HG03571 (cell line): Measurements from ENCODE around the gene FLRT1.
"Not testable (repeated sequence)": the region's sequence is repeated elsewhere in the genome, so short reads cannot be mapped to it uniquely, and the experiment has no call there.

Source experiments
- ATAC-seq: cut with Tn5 transposase; IDR thresholded peaks from one replicate; pipeline ENCODE4 v1.9.1; 2021; ENCODE audit not compliant: unreplicated experiment

Gene FLRT1

GRCh38 chr11:64043545-64043944 lies 7.8 kb downstream of the FLRT1 start:
- ATAC-seq: no peak

GRCh38 chr11:64044730-64045393 lies 9.1 kb downstream of the FLRT1 start:
- ATAC-seq: no peak

DNA sequence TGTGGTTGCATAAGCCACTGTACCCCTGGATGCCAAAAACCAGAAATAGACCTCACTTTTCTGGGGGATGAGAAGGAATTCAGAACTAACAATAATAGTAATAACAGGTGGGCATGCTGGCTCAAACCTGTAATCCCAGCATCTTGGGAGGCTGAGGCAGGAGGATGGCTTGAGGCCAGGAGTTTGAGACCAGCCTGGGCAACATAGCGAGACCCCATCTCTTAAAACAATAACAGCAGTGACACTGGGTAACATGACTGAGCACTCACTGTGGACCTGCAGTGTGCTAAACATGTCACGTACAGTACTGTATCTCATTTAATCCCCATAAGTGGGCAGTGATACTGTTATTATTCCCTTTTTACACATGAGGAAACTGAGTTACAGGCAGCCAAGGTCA lies 10.0 kb downstream of the FLRT1 start:
- no peak for ATAC-seq

GRCh38 chr11:64047373-64047772 lies 11.6 kb downstream of the FLRT1 start:
- ATAC-seq: not testable (repeated sequence)

- ATAC-seq: no peak
These were observed 12.5 kb downstream of the FLRT1 start for GRCh38 chr11:64048042-64048854.

DNA sequence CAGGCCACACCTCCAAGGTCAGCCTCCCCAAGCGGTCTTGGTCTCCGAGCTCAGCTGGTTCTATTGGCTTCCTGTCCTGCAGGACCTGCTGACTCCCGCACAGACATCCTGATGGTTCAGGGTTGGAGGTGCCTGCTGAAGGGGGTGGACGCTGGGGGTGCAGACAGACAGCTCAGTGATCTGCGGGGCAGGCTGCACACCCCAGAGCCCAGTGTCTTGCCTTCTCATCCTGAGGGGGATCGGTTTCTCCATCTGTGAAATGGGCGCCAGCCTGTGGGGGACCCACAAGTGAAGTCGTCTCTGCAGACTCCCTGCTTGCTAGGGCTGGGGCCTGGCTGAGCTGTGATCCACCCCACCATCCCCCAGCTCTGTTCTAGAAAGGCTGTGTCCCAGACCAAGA lies 13.8 kb downstream of the FLRT1 start:
- ATAC-seq: no peak

DNA sequence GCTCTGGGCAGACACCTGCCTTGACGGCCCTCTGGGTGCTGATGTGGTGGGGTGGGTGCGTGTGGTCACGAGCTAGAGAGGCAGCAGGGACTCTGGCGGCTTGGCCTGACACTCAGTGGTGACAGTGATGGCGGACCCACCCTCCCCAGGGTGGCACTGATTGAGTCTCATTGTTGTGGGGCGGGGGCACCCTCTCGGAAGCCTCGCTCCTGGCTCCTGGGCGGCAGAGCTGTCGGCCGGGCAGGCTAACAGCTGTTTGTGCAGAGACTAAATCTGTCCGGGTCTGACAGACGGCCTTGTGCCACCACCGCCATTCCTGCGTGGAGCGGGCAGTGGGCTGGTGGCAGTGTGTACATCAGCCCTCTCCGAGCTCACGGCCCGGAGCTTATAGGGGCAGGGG lies 15.6 kb downstream of the FLRT1 start:
- no peak for ATAC-seq

GRCh38 chr11:64052436-64052835 lies 16.7 kb downstream of the FLRT1 start:
- ATAC-seq: no peak

DNA sequence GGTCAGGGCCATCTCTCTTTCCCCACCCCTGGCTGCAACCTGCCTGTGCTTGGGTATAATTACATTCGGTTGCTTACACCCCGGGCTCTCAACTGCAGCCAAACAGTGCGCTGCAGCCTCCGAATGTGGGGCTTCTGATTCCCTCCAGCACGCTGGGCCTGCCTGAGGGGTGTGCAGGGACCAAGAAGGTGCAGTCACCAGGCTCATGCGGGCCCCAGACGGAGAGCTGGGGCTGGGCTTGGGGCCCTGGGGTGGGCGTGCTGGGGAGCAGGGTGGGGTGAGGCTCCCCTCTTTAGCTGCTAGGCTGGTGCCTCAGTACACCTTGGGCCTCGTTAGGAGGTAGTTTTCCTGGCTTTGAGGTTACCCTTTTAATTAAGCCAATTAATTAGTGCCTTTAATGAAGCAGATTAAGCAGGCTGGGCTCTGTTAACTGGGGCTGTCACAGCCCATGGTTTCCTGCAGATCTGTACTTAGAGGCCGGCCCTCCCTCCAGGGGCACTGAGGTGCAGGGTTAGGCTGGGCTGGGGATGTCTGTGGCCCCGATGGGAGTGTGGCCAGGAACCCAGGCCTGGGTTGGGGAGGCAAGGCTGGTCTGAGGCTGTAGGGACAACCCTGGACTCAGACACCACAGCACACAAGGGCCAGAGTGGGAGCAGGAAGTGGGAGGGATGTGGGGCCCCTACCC lies 17.3 kb downstream of the FLRT1 start:
- ATAC-seq: no peak

DNA sequence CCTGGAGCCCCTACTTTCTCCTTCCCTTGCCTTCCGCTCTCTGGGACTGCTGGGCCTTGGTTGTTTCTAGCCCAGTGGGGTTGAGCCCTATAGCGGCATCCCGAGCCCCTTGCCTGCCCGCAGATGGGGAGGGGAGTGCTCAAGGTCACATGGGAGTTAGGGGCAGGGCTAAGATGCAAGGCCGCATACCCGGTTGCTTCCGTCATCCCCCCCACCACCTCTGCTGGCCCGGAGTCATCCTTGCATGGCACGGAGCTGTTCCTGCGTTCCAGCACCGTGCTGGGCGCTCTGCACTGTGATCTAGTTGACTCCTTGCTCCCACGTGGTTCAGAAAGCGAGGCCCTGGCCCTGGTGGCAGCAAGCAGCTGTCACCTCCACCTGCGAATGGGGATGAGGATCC lies 18.0 kb downstream of the FLRT1 start:
- ATAC-seq: no peak

DNA sequence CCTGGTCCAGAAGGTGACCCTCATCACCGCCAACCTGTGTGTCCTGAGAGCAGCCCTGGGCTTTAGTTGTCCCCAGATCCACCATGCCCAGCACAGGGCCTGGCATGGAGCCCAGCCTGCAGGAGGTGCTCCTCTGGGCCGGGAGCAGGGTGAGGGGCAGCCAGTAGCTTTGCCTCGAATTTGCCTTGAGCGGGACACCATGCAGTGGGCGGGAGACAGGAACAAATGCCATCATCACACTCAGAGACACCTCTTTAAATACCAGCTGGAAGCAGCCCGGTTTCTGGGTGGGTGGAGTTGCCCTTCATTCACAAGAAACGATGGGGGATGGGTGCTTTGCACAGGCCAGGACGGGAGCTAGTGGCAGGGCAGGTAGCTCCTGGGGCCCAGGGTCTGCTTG lies 19.3 kb downstream of the FLRT1 start:
- no peak for ATAC-seq

DNA sequence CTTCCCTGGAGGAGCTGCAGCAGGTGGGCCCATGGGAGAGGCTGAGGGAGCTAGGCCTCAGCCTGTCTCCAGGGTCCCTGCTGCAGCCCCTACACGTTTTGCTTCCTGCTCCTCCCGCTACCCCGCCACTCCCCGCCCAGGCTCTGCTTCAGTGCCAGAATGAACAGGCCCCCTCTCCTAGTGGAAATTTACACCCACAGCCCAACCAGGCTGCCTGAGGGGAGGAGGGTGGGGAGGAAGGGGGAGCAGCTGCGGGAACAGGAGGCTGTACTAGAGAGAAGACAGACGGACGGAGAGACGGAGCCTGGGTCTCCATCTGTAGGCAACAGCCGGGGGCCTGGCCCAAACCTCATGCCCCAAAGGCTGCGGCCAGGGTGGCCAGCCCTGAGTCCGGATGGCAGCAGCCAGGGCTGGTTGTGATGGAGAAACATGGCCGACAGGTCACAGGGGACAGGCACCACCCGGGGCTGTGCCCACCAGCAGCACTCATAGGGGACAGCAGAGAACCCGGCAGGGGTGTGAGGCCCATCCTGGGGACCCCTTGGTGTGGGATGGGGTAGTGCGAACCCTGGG lies 20.6 kb downstream of the FLRT1 start:
- ATAC-seq: no peak

GRCh38 chr11:64056861-64057260 lies 21.1 kb downstream of the FLRT1 start:
- no peak for ATAC-seq

- no peak for ATAC-seq
These were observed 22.2 kb downstream of the FLRT1 start for GRCh38 chr11:64057890-64058289.

- ATAC-seq: no peak
These were observed 22.8 kb downstream of the FLRT1 start for GRCh38 chr11:64058494-64058893.

DNA sequence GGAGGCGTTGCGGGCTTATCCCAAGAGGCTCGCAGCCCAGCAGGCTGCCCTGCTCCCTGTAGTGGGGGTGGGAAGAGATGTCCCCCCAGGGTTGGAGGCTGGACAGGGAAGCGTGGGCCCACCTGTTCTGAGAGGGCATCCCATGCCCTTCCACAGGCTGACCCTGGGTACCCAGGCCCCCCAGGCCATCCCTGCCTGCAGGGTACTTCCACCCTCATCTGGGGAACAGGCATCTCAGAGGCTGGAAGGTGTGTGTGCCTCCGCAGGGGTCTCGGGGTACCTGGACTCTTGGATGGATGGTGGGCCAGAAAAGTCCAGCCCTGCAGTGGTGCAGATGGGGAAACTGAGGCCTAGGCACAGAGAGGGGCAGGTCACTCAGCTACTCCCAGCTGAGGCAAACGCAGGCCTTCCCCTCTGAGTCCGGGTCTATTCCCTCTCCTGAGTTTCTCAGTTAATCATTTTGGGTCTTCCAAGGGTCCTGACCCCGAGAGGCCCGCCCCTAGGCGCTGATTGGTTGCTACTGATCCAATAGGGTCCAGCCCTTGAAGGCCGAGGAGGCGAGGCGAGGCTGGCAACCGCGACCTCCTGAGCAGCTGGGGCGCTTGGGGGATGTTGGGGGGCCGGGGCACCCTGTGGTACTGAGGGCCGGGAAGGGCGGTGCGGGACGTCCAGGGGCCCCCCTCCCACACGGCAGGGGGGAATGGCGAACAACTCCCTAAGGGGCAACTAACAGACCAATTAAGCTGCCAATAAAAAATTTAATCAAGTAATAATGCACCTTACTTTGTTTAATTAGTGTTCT lies 23.8 kb downstream of the FLRT1 start:
- ATAC-seq: no peak

- no peak for ATAC-seq
These were observed 24.6 kb downstream of the FLRT1 start for GRCh38 chr11:64060263-64060860.

- ATAC-seq: no peak
These were observed 25.2 kb downstream of the FLRT1 start for GRCh38 chr11:64060861-64061444.

GRCh38 chr11:64062185-64063039 lies 26.7 kb downstream of the FLRT1 start:
- no peak for ATAC-seq
